IMR-90 (cell line): ENCODE data around the gene SIK3.

Experiments used
- CEBPB ChIP-seq: IDR thresholded peaks from 2 replicates; pipeline ENCODE4 v1.6.1; 2012; ENCODE audit warnings: low read depth, low read length, improper control_type of control experiment
- MXI1 ChIP-seq: IDR thresholded peaks from 2 replicates; pipeline ENCODE4 v1.6.1; 2012; ENCODE audit warnings: low read depth, mild to moderate bottlenecking, low read length, moderate library complexity, borderline replicate concordance
- POLR2A ChIP-seq: IDR thresholded peaks from 2 replicates; pipeline ENCODE4 v1.6.1; 2012; ENCODE audit warnings: mild to moderate bottlenecking, low read depth, low read length
- RAD21 ChIP-seq: IDR thresholded peaks from 2 replicates; pipeline ENCODE4 v1.6.1; 2012; ENCODE audit warnings: low read length, improper control_type of control experiment
- RCOR1 ChIP-seq: IDR thresholded peaks from 2 replicates; pipeline ENCODE4 v1.6.1; 2012; ENCODE audit warnings: mild to moderate bottlenecking, low read length, improper control_type of control experiment; ENCODE audit not compliant: insufficient replicate concordance
- RFX5 ChIP-seq: IDR thresholded peaks from 2 replicates; pipeline ENCODE4 v1.8.0; 2012; ENCODE audit warnings: low read depth, mild to moderate bottlenecking, low read length, moderate library complexity
- SMC3 ChIP-seq: fragments of 150-350 bp; IDR thresholded peaks from 2 replicates; pipeline ENCODE4 v1.6.1; 2016; ENCODE audit warnings: low read depth, mild to moderate bottlenecking, antibody characterized with exemption, low read length, moderate library complexity
- TF ChIP-seq, protein P1 (sequence below): conservative IDR thresholded peaks from 2 replicates; pipeline ENCODE4 v1.5.1; 2012; ENCODE audit warnings: mild to moderate bottlenecking, low read depth, low read length, improper control_type of control experiment
- TF ChIP-seq, protein P2 (sequence below): fragments of 150-350 bp; IDR thresholded peaks from 2 replicates; pipeline ENCODE4 v1.6.1; 2017; ENCODE audit warnings: mild to moderate bottlenecking, antibody characterized with exemption, low read length, low read depth

- TF ChIP-seq, protein P1, sequence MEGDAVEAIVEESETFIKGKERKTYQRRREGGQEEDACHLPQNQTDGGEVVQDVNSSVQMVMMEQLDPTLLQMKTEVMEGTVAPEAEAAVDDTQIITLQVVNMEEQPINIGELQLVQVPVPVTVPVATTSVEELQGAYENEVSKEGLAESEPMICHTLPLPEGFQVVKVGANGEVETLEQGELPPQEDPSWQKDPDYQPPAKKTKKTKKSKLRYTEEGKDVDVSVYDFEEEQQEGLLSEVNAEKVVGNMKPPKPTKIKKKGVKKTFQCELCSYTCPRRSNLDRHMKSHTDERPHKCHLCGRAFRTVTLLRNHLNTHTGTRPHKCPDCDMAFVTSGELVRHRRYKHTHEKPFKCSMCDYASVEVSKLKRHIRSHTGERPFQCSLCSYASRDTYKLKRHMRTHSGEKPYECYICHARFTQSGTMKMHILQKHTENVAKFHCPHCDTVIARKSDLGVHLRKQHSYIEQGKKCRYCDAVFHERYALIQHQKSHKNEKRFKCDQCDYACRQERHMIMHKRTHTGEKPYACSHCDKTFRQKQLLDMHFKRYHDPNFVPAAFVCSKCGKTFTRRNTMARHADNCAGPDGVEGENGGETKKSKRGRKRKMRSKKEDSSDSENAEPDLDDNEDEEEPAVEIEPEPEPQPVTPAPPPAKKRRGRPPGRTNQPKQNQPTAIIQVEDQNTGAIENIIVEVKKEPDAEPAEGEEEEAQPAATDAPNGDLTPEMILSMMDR = no peak
- no peak for TF ChIP-seq RAD21
- no peak for TF ChIP-seq POLR2A
- no peak for TF ChIP-seq SMC3
- TF ChIP-seq, protein P2, sequence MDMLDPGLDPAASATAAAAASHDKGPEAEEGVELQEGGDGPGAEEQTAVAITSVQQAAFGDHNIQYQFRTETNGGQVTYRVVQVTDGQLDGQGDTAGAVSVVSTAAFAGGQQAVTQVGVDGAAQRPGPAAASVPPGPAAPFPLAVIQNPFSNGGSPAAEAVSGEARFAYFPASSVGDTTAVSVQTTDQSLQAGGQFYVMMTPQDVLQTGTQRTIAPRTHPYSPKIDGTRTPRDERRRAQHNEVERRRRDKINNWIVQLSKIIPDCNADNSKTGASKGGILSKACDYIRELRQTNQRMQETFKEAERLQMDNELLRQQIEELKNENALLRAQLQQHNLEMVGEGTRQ = no peak
- no peak for TF ChIP-seq CEBPB
- TF ChIP-seq RFX5 = no peak
- TF ChIP-seq MXI1 = no peak
- TF ChIP-seq RCOR1 = no peak
These were observed 195.1 kb downstream of the SIK3 start for GRCh38 chr11:116903090-116903489.
